ENCODE measurements around the gene CLDND1.

CLDND1 gene

GRCh38 chr3:98522544-98523281, at the start of gene CLDND1:
Gene CLDND1 (minus strand): TSS chr3:98522902. CDS start chr3:98521424, 1,478 bp downstream.
- Histone ChIP-seq H2AFZ (ENCODE audit: low read depth) (peak within 1 kb of the TSS; percentile 44; the same call in 1 of the 2 replicates), H3K9ac (peak within 1 kb of the TSS; percentile 84), H3K4me2 (peak within 1 kb of the TSS; percentile 77), H3K79me2 (ENCODE audit: insufficient read depth, low read depth) (peaks cover 41% of the 10 kb centered on the region), H3K27me3 (ENCODE audit: insufficient read depth, low read depth) (no peaks in the 10 kb centered on the region), H3K4me1 (ENCODE audit: low read depth, poor library complexity, severe bottlenecking) (peaks cover 85% of the 10 kb centered on the region), H3K36me3 (ENCODE audit: insufficient read depth) (peaks cover 16% of the 10 kb centered on the region; the same call in 1 of the 2 replicates), H3K4me3 (IDR thresholded peaks at IDR 0.05; ENCODE audit: insufficient read depth, low read depth, low read length) (peak within 1 kb of the TSS; percentile 78), H4K20me1 (ENCODE audit: insufficient read depth) (no peaks in the 10 kb centered on the region), H3K27ac (peak within 1 kb of the TSS; percentile 71)
- TF ChIP-seq, protein P1, sequence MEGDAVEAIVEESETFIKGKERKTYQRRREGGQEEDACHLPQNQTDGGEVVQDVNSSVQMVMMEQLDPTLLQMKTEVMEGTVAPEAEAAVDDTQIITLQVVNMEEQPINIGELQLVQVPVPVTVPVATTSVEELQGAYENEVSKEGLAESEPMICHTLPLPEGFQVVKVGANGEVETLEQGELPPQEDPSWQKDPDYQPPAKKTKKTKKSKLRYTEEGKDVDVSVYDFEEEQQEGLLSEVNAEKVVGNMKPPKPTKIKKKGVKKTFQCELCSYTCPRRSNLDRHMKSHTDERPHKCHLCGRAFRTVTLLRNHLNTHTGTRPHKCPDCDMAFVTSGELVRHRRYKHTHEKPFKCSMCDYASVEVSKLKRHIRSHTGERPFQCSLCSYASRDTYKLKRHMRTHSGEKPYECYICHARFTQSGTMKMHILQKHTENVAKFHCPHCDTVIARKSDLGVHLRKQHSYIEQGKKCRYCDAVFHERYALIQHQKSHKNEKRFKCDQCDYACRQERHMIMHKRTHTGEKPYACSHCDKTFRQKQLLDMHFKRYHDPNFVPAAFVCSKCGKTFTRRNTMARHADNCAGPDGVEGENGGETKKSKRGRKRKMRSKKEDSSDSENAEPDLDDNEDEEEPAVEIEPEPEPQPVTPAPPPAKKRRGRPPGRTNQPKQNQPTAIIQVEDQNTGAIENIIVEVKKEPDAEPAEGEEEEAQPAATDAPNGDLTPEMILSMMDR (conservative IDR thresholded peaks at IDR 0.05; ENCODE audit: low read depth, low read length): no peak

DNA sequence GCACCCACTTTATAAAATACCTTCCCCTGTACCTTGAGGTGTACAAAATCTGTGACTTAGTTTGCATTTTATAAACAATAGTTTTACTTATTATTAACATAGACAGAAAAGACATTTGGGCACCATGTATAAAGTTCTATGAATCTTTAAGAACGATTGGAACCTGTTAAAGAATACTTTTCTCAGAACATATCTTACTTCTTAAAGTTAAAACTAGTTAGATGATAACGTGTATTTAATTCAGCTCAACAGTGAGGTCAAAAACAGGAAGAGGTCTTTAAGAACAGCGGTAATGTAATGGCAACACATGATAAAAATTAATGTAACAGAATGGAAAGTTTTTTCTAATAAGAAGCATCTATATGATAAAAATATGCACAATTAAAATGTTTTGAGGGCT, 45.7 kb upstream of the CLDND1 start:
- no peaks in the 10 kb centered on the region for H3K36me3 ChIP-seq (ENCODE audit: insufficient read depth)
- H3K27ac ChIP-seq: peak overlapping the region; percentile 47; the same call in 1 of the 2 replicates
- H4K20me1 ChIP-seq (ENCODE audit: insufficient read depth): no peaks in the 10 kb centered on the region
- H3K79me2 ChIP-seq (ENCODE audit: insufficient read depth, low read depth): no peaks in the 10 kb centered on the region
- peak overlapping the region; percentile 25; the same call in 1 of the 2 replicates for H2AFZ ChIP-seq (ENCODE audit: low read depth)
- peaks cover 73% of the 10 kb centered on the region for H3K4me1 ChIP-seq (ENCODE audit: low read depth, poor library complexity, severe bottlenecking)
- H3K27me3 ChIP-seq (ENCODE audit: insufficient read depth, low read depth): no peaks in the 10 kb centered on the region
- TF ChIP-seq, protein P1 (conservative IDR thresholded peaks at IDR 0.05; ENCODE audit: low read depth, low read length): no peak
- H3K9ac ChIP-seq: no peak overlapping the region
- H3K4me2 ChIP-seq: peak overlapping the region; percentile 38; the same call in 1 of the 2 replicates
- no peak overlapping the region for H3K4me3 ChIP-seq (IDR thresholded peaks at IDR 0.05; ENCODE audit: insufficient read depth, low read depth, low read length)

DNA sequence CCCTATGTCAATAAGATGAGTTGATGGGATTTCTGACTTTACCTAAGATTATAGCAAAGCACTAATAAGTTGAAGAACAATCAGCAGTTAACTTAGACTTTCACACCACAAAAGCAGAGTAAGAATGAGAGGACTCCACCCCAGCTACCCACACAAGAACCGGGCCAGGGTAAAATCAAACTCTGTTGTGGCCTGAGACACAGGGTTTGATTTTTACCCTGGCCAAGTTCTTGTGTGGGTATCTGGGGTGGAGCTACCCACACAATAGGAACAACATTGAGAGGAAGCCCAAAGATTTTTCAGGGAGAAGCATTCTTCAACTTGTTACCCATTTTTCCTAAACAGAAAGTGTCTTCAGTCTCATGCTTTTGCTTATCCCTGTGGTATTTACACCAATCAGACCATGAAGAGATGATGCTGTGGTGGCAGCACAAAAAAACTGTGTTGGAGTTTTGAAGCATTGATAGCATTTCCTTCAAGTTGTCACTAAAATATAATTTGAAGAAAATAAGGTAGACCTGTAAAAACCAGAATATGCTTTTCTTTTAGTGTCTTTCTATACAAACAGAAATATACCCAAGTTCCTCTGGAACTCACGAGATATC, 45.1 kb upstream of the CLDND1 start:
- Histone ChIP-seq H3K27me3 (ENCODE audit: insufficient read depth, low read depth) (no peaks in the 10 kb centered on the region), H3K27ac (peak overlapping the region; percentile 47), H3K4me2 (peak overlapping the region; percentile 38), H3K4me3 (IDR thresholded peaks at IDR 0.05; ENCODE audit: insufficient read depth, low read depth, low read length) (no peak overlapping the region), H4K20me1 (ENCODE audit: insufficient read depth) (no peaks in the 10 kb centered on the region), H3K4me1 (ENCODE audit: low read depth, poor library complexity, severe bottlenecking) (peaks cover 73% of the 10 kb centered on the region), H3K9ac (no peak overlapping the region), H2AFZ (ENCODE audit: low read depth) (peak overlapping the region; percentile 25; the same call in 1 of the 2 replicates), H3K36me3 (ENCODE audit: insufficient read depth) (no peaks in the 10 kb centered on the region), H3K79me2 (ENCODE audit: insufficient read depth, low read depth) (no peaks in the 10 kb centered on the region)
- TF ChIP-seq, protein P1 (conservative IDR thresholded peaks at IDR 0.05; ENCODE audit: low read depth, low read length): no peak

GRCh38 chr3:98565843-98566242, 43.1 kb upstream of the CLDND1 start:
- Histone ChIP-seq H3K27me3 (ENCODE audit: insufficient read depth, low read depth) (no peaks in the 10 kb centered on the region), H3K9ac (no peak overlapping the region), H3K4me2 (no peak overlapping the region), H3K79me2 (ENCODE audit: insufficient read depth, low read depth) (no peaks in the 10 kb centered on the region), H3K4me1 (ENCODE audit: low read depth, poor library complexity, severe bottlenecking) (peaks cover 79% of the 10 kb centered on the region), H4K20me1 (ENCODE audit: insufficient read depth) (no peaks in the 10 kb centered on the region), H3K4me3 (IDR thresholded peaks at IDR 0.05; ENCODE audit: insufficient read depth, low read depth, low read length) (no peak overlapping the region), H3K36me3 (ENCODE audit: insufficient read depth) (no peaks in the 10 kb centered on the region), H2AFZ (ENCODE audit: low read depth) (no peak overlapping the region), H3K27ac (no peak overlapping the region; the same call in 1 of the 2 replicates)
- TF ChIP-seq, protein P1 (conservative IDR thresholded peaks at IDR 0.05; ENCODE audit: low read depth, low read length): no peak
